Mesenchymal stem cell (in vitro differentiated cells and primary cell): ENCODE data around the gene CHM.

Source experiments
- DNase-seq: peaks from one replicate; pipeline ENCODE4 v3.0.0-alpha.2; 2013
- H2AFZ ChIP-seq: one replicate; pipeline ENCODE4 v1.6.1; 2013; ENCODE audit warnings: low read depth, mild to moderate bottlenecking, control low read depth, inconsistent platforms, low read length, moderate library complexity
- H2AK5ac ChIP-seq: 2 replicates; pipeline ENCODE4 v1.6.1; 2013; ENCODE audit warnings: low read length, moderate library complexity, mild to moderate bottlenecking, inconsistent platforms; ENCODE audit not compliant: severe bottlenecking
- H2BK120ac ChIP-seq: one replicate; pipeline ENCODE4 v1.6.1; 2013; ENCODE audit warnings: low read depth, mild to moderate bottlenecking, inconsistent platforms, low read length, moderate library complexity
- H2BK12ac ChIP-seq, 2 experiments: one replicate each; pipeline ENCODE4 v1.6.1; 2013; ENCODE audit warnings: inconsistent platforms in 2 of 2, low read length in 2 of 2, mild to moderate bottlenecking in 2 of 2, moderate library complexity in 2 of 2, control low read depth in 1 of 2
- H2BK15ac ChIP-seq: one replicate; pipeline ENCODE4 v1.6.1; 2013; ENCODE audit warnings: mild to moderate bottlenecking, low read depth, inconsistent platforms; ENCODE audit not compliant: poor library complexity, severe bottlenecking
- H2BK5ac ChIP-seq: 2 replicates; pipeline ENCODE4 v1.6.1; 2013; ENCODE audit warnings: low read depth, mild to moderate bottlenecking, low read length, control low read depth, inconsistent platforms; ENCODE audit not compliant: poor library complexity, severe bottlenecking
- H3K14ac ChIP-seq, 2 experiments: one replicate each; pipeline ENCODE4 v1.6.1; 2013; ENCODE audit warnings: inconsistent platforms in 2 of 2, low read length in 2 of 2, control low read depth in 1 of 2, mild to moderate bottlenecking in 1 of 2, moderate library complexity in 1 of 2
- H3K18ac ChIP-seq, 2 experiments: one replicate each; pipeline ENCODE4 v1.6.1; 2013; ENCODE audit warnings: inconsistent platforms in 2 of 2, low read length in 2 of 2, control low read depth in 1 of 2, low read depth in 1 of 2, mild to moderate bottlenecking in 1 of 2
- H3K23ac ChIP-seq, 2 experiments: one replicate each; pipeline ENCODE4 v1.6.1; 2013; ENCODE audit warnings: inconsistent platforms in 2 of 2, low read length in 2 of 2, mild to moderate bottlenecking in 2 of 2, moderate library complexity in 2 of 2, control low read depth in 1 of 2
- H3K27ac ChIP-seq: 2 replicates; pipeline ENCODE4 v1.5.1; 2013; ENCODE audit warnings: mild to moderate bottlenecking, moderate library complexity, low read length, control low read depth, inconsistent platforms; ENCODE audit not compliant: poor library complexity, severe bottlenecking
- H3K27me3 ChIP-seq, 2 experiments: 2 replicates each; pipeline versions ENCODE4 v1.6.1 to v1.7.0; 2013; ENCODE audit warnings: low read length in 2 of 2, mild to moderate bottlenecking in 2 of 2, moderate library complexity in 2 of 2, control low read depth in 1 of 2, inconsistent platforms in 1 of 2; ENCODE audit not compliant: control insufficient read depth in 1 of 2, insufficient read depth in 1 of 2
- H3K36me3 ChIP-seq, 2 experiments: 2 replicates each; pipeline versions ENCODE4 v1.6.1 to v1.7.0; 2013; ENCODE audit warnings: low read length in 2 of 2, control low read depth in 1 of 2, inconsistent platforms in 1 of 2, low read depth in 1 of 2, mild to moderate bottlenecking in 1 of 2; ENCODE audit not compliant: insufficient read depth in 2 of 2, control insufficient read depth in 1 of 2
- H3K4ac ChIP-seq, 2 experiments: one replicate each; pipeline ENCODE4 v1.6.1; 2013; ENCODE audit warnings: inconsistent platforms in 2 of 2, low read length in 2 of 2, mild to moderate bottlenecking in 2 of 2, moderate library complexity in 2 of 2, control low read depth in 1 of 2, low read depth in 1 of 2
- H3K4me1 ChIP-seq: 2 replicates; pipeline ENCODE4 v1.6.1; 2013; ENCODE audit warnings: low read depth, low read length, control low read depth; ENCODE audit not compliant: control insufficient read depth, insufficient read depth
- H3K4me2 ChIP-seq: 2 replicates; pipeline ENCODE4 v1.6.1; 2013; ENCODE audit warnings: low read length, mild to moderate bottlenecking, inconsistent platforms; ENCODE audit not compliant: poor library complexity, severe bottlenecking
- H3K4me3 ChIP-seq, 2 experiments: 2 replicates each; pipeline versions ENCODE4 v1.5.1 to v1.7.0; 2013; ENCODE audit warnings: low read length in 2 of 2, mild to moderate bottlenecking in 2 of 2, control low read depth in 1 of 2, low read depth in 1 of 2; ENCODE audit not compliant: insufficient read depth in 1 of 2
- H3K79me1 ChIP-seq: replicated peaks from 2 replicates; pipeline ENCODE4 v1.6.1; 2013; ENCODE audit warnings: mild to moderate bottlenecking, control low read depth, low read length, inconsistent platforms; ENCODE audit not compliant: poor library complexity, severe bottlenecking
- H3K9ac ChIP-seq: 2 replicates; pipeline ENCODE4 v1.7.0; 2013; ENCODE audit warnings: mild to moderate bottlenecking, low read length, moderate library complexity
- H3K9me3 ChIP-seq: 2 replicates; pipeline ENCODE4 v1.7.0; 2013; ENCODE audit warnings: mild to moderate bottlenecking, low read length; ENCODE audit not compliant: control insufficient read depth
- H4K8ac ChIP-seq: one replicate; pipeline ENCODE4 v1.6.1; 2013; ENCODE audit warnings: inconsistent platforms, mild to moderate bottlenecking, low read length, moderate library complexity
- H4K91ac ChIP-seq: one replicate; pipeline ENCODE4 v1.6.1; 2013; ENCODE audit warnings: mild to moderate bottlenecking, low read length, inconsistent platforms
- WGBS: methylation state at CpG from one replicate; pipeline ENCODE4 v1.1.7; 2013; ENCODE audit warnings: mixed read lengths; 5-methylcytosine and 5-hydroxymethylcytosine counted together

The CHM gene

DNA sequence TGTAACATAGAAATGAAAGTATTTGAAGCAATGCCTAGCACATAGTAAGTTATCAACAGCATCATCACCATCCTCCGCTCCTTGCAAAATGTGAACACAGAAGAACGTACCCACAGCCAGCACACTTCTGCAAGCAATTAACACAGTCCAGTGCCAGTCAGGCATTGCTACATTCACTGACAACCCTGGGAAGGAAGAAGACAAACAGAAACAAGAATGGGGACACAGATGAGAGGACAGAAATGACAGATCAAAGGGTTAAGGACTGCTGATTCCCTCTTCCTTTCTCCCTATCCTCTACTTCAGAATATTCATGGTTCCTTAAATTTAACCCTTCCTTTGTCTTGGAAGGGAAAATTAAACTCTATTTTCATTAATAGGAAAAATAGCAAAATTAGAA is 53.1 kb downstream of the CHM start:
- Histone ChIP-seq H3K18ac (no peak overlapping the region), H3K9ac (no peak overlapping the region), H3K36me3 (no peaks in the 10 kb centered on the region), H3K23ac (no peak overlapping the region), H2BK12ac (no peak overlapping the region), H3K14ac (no peak overlapping the region), H4K91ac (no peak overlapping the region), H2AFZ (no peak overlapping the region), H4K8ac (no peak overlapping the region), H3K27me3 (no peaks in the 10 kb centered on the region), H2BK15ac (no peak overlapping the region), H3K4me3 (no peak overlapping the region), H2BK120ac (no peak overlapping the region), H3K4me2 (no peak overlapping the region), H3K79me1 (peaks cover 2% of the 10 kb centered on the region), H3K4ac (no peak overlapping the region), H3K9me3 (no peaks in the 10 kb centered on the region), H3K4me1 (no peaks in the 10 kb centered on the region), H3K27ac (no peak overlapping the region), H2AK5ac (no peak overlapping the region), H2BK5ac (no peak overlapping the region)
- 48% methylated on average over 2 of the region's 2 CpGs for WGBS
- DNase-seq = peak; percentile 22

DNA sequence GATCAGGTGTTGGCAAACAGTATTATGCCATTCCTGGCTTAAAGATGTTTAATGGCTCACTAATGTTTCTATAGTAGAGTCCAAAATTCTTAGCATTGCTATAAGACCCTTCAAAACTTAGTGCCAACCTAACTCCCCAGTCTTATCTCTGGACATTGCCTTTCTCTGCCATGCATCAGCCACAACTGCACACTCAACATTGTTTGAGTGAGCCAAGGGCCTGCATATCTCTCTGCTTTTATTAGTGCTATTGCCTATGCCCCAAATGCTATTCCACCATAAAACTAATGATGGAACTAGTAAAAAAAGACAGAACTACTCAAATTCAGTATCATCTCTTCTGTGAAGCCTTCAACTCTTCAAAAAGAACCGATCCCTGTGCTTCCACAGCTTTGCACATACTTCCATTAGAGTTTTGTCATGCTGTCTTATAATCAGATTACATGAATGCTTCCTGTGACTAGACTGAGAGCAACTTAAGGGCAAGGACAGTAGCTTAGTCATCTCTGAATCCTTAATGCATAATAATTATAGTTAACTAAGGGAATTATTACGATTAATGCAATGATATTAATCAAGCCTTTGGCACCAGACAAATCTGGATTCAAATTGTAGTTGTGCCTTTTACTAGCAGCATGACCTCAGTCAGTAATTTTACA is 53.7 kb downstream of the CHM start:
- Histone ChIP-seq H4K91ac (no peak overlapping the region), H3K27ac (no peak overlapping the region), H4K8ac (no peak overlapping the region), H3K9ac (no peak overlapping the region), H3K4me3 (no peak overlapping the region), H3K18ac (no peak overlapping the region), H3K4me2 (no peak overlapping the region), H2AFZ (no peak overlapping the region), H2AK5ac (no peak overlapping the region), H3K27me3 (no peaks in the 10 kb centered on the region), H3K4me1 (no peaks in the 10 kb centered on the region), H3K14ac (no peak overlapping the region), H3K36me3 (no peaks in the 10 kb centered on the region), H3K4ac (no peak overlapping the region), H2BK15ac (no peak overlapping the region), H3K9me3 (no peaks in the 10 kb centered on the region), H2BK12ac (no peak overlapping the region), H3K79me1 (peaks cover 2% of the 10 kb centered on the region), H2BK120ac (no peak overlapping the region), H2BK5ac (no peak overlapping the region), H3K23ac (no peak overlapping the region)
- WGBS = 100% methylated on average over 1 of the region's 2 CpGs
- DNase-seq = peak; percentile 24

DNA sequence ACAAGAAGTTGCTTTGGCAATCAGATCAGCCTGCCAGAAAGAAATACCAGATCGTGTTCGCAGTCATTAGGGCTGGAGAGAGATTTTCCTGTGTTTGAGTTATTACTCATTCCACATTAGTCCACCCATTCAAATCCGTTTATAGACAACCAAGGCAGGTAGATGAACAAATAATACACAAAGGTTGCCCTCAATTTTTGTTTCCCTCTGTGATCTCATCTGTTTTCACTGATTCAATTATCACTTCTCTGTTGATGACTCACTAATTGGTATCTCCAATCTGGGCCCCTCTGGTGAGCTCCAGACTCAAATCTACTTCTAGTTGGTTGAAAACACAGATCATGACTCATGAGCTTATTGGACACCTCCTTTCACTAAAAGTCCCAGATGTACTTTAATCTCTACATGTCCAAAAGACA is 54.5 kb downstream of the CHM start:
- H2AFZ ChIP-seq = no peak overlapping the region
- H2BK5ac ChIP-seq = no peak overlapping the region
- no peak overlapping the region for H2BK120ac ChIP-seq
- no peak overlapping the region for H2AK5ac ChIP-seq
- H3K4me2 ChIP-seq = no peak overlapping the region
- H3K36me3 ChIP-seq = no peaks in the 10 kb centered on the region
- no peak overlapping the region for H3K4me3 ChIP-seq
- no peaks in the 10 kb centered on the region for H3K27me3 ChIP-seq
- no peak overlapping the region for H4K91ac ChIP-seq
- H2BK12ac ChIP-seq = no peak overlapping the region
- H3K27ac ChIP-seq = no peak overlapping the region
- no peaks in the 10 kb centered on the region for H3K4me1 ChIP-seq
- H3K14ac ChIP-seq = no peak overlapping the region
- WGBS = 49% methylated on average over 3 of the region's 3 CpGs
- H3K4ac ChIP-seq = no peak overlapping the region
- DNase-seq = peak; percentile 46
- no peaks in the 10 kb centered on the region for H3K79me1 ChIP-seq
- no peak overlapping the region for H3K18ac ChIP-seq
- no peaks in the 10 kb centered on the region for H3K9me3 ChIP-seq
- no peak overlapping the region for H3K23ac ChIP-seq
- no peak overlapping the region for H2BK15ac ChIP-seq
- H3K9ac ChIP-seq = no peak overlapping the region
- no peak overlapping the region for H4K8ac ChIP-seq

DNA sequence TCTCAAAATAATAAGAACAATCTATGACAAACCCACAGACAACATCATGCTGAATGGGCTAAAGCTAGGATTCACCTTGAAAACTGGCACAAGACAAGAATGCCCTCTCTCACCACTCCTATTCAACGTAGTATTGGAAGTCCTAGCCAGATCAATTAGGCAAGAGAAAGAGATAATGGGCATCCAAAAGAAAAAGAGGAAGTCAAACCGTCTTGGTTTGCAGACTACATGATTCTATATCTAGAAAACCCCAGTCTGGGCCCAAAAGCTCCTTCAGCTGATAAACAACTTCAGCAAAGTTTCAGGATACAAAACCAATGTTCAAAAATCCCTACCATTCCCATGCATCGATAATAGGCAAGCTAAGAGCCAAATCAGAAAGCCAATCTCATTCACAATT is 59.0 kb downstream of the CHM start:
- no peak overlapping the region for H2BK15ac ChIP-seq
- H2AK5ac ChIP-seq = no peak overlapping the region
- H3K14ac ChIP-seq = no peak overlapping the region
- DNase-seq = no peak
- no peak overlapping the region for H3K4me2 ChIP-seq
- no peak overlapping the region for H2BK120ac ChIP-seq
- H2BK12ac ChIP-seq = no peak overlapping the region
- H3K9ac ChIP-seq = no peak overlapping the region
- no peak overlapping the region for H2BK5ac ChIP-seq
- peaks cover 11% of the 10 kb centered on the region for H3K79me1 ChIP-seq
- no peak overlapping the region for H2AFZ ChIP-seq
- H3K27ac ChIP-seq = no peak overlapping the region
- no peaks in the 10 kb centered on the region for H3K4me1 ChIP-seq
- no peaks in the 10 kb centered on the region for H3K36me3 ChIP-seq
- no peak overlapping the region for H3K23ac ChIP-seq
- no peaks in the 10 kb centered on the region for H3K9me3 ChIP-seq
- no peak overlapping the region for H4K91ac ChIP-seq
- WGBS = 100% methylated on average over 3 of the region's 3 CpGs
- H4K8ac ChIP-seq = no peak overlapping the region
- H3K4me3 ChIP-seq = no peak overlapping the region
- H3K4ac ChIP-seq = no peak overlapping the region
- H3K27me3 ChIP-seq = no peaks in the 10 kb centered on the region
- H3K18ac ChIP-seq = no peak overlapping the region
